Brain microvascular endothelial cell (primary cell): ENCODE measurements around the gene AKAP8L.

Experiments
- DNase-seq: peaks from one replicate; pipeline ENCODE4 v3.0.0-alpha.2; 2020
- H3K27ac ChIP-seq: fragments of 250-450 bp; sonication (Bioruptor Pico); 2 replicates; pipeline ENCODE4 v1.5.1; 2020; ENCODE audit warnings: mild to moderate bottlenecking, moderate library complexity
- H3K27me3 ChIP-seq: fragments of 250-450 bp; sonication (Bioruptor Pico); replicated peaks from 2 replicates; pipeline ENCODE4 v1.5.1; 2020; ENCODE audit warnings: mild to moderate bottlenecking
- H3K36me3 ChIP-seq: fragments of 250-450 bp; sonication (Bioruptor Pico); replicated peaks from 2 replicates; pipeline ENCODE4 v1.5.1; 2020; ENCODE audit warnings: mild to moderate bottlenecking
- H3K4me3 ChIP-seq: 2 replicates; pipeline ENCODE4 v1.5.1; 2011; ENCODE audit warnings: low read depth, mild to moderate bottlenecking, control low read depth, low read length, moderate library complexity
- in situ Hi-C: cut with HindIII; loops from 2 replicates; pipeline ENCODE4 v1.10.0; 2017; ENCODE audit warnings: low sequenced_read_pairs, low pct_ligation_motif_present
- TF ChIP-seq, protein P1 (sequence below): IDR thresholded peaks from 2 replicates; pipeline ENCODE4 v1.5.1; 2011; ENCODE audit warnings: low read depth, mild to moderate bottlenecking, moderate library complexity, low read length, control low read depth, inconsistent platforms; ENCODE audit errors: missing control alignments

The AKAP8L gene

DNA sequence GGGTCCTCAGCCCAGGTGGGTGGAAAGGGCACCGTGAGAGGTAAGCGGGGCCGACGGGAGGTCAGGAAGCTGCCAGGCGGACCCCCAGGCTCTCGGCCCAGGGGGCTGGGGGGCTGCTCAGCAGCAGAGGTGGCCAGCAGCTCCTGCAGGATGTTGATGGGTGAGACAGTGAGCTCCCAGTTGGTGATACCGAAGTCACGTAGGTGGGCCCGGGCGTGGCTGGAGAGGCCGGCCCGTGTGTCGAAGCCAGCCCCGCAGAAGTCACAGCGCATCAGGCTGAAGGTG, 18.0 kb upstream of the AKAP8L start:
- DNase-seq, result no peak
- Histone ChIP-seq H3K36me3 (no peaks in the 10 kb centered on the region), H3K4me3 (no peak overlapping the region), H3K27ac (no peak overlapping the region), H3K27me3 (no peaks in the 10 kb centered on the region)
- TF ChIP-seq, protein P1, sequence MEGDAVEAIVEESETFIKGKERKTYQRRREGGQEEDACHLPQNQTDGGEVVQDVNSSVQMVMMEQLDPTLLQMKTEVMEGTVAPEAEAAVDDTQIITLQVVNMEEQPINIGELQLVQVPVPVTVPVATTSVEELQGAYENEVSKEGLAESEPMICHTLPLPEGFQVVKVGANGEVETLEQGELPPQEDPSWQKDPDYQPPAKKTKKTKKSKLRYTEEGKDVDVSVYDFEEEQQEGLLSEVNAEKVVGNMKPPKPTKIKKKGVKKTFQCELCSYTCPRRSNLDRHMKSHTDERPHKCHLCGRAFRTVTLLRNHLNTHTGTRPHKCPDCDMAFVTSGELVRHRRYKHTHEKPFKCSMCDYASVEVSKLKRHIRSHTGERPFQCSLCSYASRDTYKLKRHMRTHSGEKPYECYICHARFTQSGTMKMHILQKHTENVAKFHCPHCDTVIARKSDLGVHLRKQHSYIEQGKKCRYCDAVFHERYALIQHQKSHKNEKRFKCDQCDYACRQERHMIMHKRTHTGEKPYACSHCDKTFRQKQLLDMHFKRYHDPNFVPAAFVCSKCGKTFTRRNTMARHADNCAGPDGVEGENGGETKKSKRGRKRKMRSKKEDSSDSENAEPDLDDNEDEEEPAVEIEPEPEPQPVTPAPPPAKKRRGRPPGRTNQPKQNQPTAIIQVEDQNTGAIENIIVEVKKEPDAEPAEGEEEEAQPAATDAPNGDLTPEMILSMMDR, result no peak
- in situ Hi-C loops, result no loop called here

GRCh38 chr19:15436012-15436825, 17.4 kb upstream of the AKAP8L start:
- no peak overlapping the region for H3K27ac ChIP-seq

DNA sequence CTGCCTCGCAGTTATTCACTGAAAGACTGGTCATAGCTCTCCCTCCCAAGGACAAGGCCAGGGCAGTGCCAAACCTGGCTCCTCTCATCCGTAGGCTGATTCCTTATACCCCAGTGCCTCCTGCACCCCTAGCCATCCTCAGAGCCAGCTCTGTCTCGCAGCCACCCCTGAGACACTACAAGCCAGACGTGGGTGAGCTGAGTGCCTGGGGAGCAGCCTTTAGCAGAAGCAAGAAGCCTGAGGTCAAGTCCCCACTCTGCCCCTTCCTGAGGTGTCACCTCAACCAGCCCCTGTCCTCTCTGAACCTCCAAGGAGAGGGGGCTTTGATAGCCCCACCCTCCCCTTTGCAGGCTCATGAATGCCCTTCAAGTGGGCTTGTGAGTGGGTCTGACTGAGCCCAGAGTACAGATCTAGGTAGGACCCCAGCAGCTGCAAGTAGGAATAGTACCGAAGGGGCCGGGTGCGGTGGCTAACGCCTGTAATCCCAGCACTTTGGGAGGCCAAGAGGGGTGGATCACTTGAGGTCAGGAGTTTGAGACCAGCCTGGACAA, 14.8 kb upstream of the AKAP8L start:
- in situ Hi-C loops, result no loop called here
- TF ChIP-seq, protein P1, result no peak
- Histone ChIP-seq H3K36me3 (no peaks in the 10 kb centered on the region), H3K4me3 (peak overlapping the region; percentile 82), H3K27ac (no peak overlapping the region), H3K27me3 (no peaks in the 10 kb centered on the region)
- DNase-seq, result no peak

More at GRCh38 chr19:15436012-15436825, 17.4 kb upstream of the AKAP8L start:
- H3K4me3 ChIP-seq, result no peak overlapping the region
- H3K27me3 ChIP-seq, result no peaks in the 10 kb centered on the region
- TF ChIP-seq, protein P1, result no peak
- H3K36me3 ChIP-seq, result no peaks in the 10 kb centered on the region
- in situ Hi-C loops, result no loop called here
- no peak for DNase-seq

GRCh38 chr19:15432629-15433518, 14.1 kb upstream of the AKAP8L start:
- Histone ChIP-seq H3K27me3 (no peaks in the 10 kb centered on the region), H3K36me3 (peaks cover under 1% of the 10 kb centered on the region), H3K4me3 (peak overlapping the region; percentile 82), H3K27ac (peak overlapping the region; percentile 52)
- TF ChIP-seq, protein P1, result no peak
- in situ Hi-C loops, result no loop called here
- DNase-seq, result peak; percentile 86

GRCh38 chr19:15432018-15432494, 13.3 kb upstream of the AKAP8L start:
- peak overlapping the region; percentile 82 for H3K4me3 ChIP-seq
- in situ Hi-C loops, result no loop called here
- no peaks in the 10 kb centered on the region for H3K27me3 ChIP-seq
- DNase-seq, result no peak
- TF ChIP-seq, protein P1, result no peak
- H3K27ac ChIP-seq, result peak overlapping the region; percentile 53
- peaks cover 7% of the 10 kb centered on the region for H3K36me3 ChIP-seq
